Activated naive CD8-positive, alpha-beta T cell (primary cell): ENCODE data around the gene ITM2C.
A peak's percentile ranks its signal among the peaks of the same experiment; 100 is the strongest.

ENCODE experiments used
- H3K27ac Mint-ChIP-seq: one replicate; pipeline ENCODE4 v1.8.0; 2021; ENCODE audit warnings: mixed read lengths
- H3K27me3 Mint-ChIP-seq: one replicate; pipeline ENCODE4 v1.8.0; 2021; ENCODE audit warnings: mixed read lengths
- H3K36me3 Mint-ChIP-seq: one replicate; pipeline ENCODE4 v1.8.0; 2021; ENCODE audit warnings: mixed read lengths
- H3K4me1 Mint-ChIP-seq: one replicate; pipeline ENCODE4 v1.8.0; 2021; ENCODE audit warnings: low read depth, mixed read lengths
- H3K4me3 Mint-ChIP-seq: one replicate; pipeline ENCODE4 v1.8.0; 2021; ENCODE audit warnings: mild to moderate bottlenecking, mixed read lengths
- H3K9me3 Mint-ChIP-seq: one replicate; pipeline ENCODE4 v1.8.0; 2021; ENCODE audit warnings: low read depth, mixed read lengths

The ITM2C gene

GRCh38 chr2:230865766-230866755 is 1.3 kb downstream of the ITM2C start:
- Mint-ChIP-seq H3K36me3 (no peaks in the 10 kb centered on the region), H3K4me3 (peak overlapping the region; percentile 82), H3K9me3 (no peaks in the 10 kb centered on the region), H3K27ac (peak overlapping the region; percentile 47), H3K4me1 (peaks cover 60% of the 10 kb centered on the region), H3K27me3 (no peaks in the 10 kb centered on the region)

GRCh38 chr2:230866756-230867523 is 2.2 kb downstream of the ITM2C start:
- Mint-ChIP-seq H3K9me3 (no peaks in the 10 kb centered on the region), H3K4me1 (peaks cover 53% of the 10 kb centered on the region), H3K4me3 (peak overlapping the region; percentile 75), H3K27ac (peak overlapping the region; percentile 47), H3K27me3 (no peaks in the 10 kb centered on the region), H3K36me3 (no peaks in the 10 kb centered on the region)

- no peaks in the 10 kb centered on the region for H3K36me3 Mint-ChIP-seq
- H3K27me3 Mint-ChIP-seq: no peaks in the 10 kb centered on the region
- H3K4me1 Mint-ChIP-seq: peaks cover 54% of the 10 kb centered on the region
- H3K9me3 Mint-ChIP-seq: no peaks in the 10 kb centered on the region
- no peak overlapping the region for H3K27ac Mint-ChIP-seq
- no peak overlapping the region for H3K4me3 Mint-ChIP-seq
These were observed 3.6 kb downstream of the ITM2C start for GRCh38 chr2:230868161-230868946.

GRCh38 chr2:230868947-230869913 is 4.5 kb downstream of the ITM2C start:
- Mint-ChIP-seq H3K4me1 (peaks cover 57% of the 10 kb centered on the region), H3K9me3 (no peaks in the 10 kb centered on the region), H3K27ac (no peak overlapping the region), H3K4me3 (no peak overlapping the region), H3K36me3 (no peaks in the 10 kb centered on the region), H3K27me3 (no peaks in the 10 kb centered on the region)

GRCh38 chr2:230869914-230870543 is 5.3 kb downstream of the ITM2C start:
- H3K4me3 Mint-ChIP-seq: peak overlapping the region; percentile 27
- H3K36me3 Mint-ChIP-seq: no peaks in the 10 kb centered on the region
- H3K27ac Mint-ChIP-seq: peak overlapping the region; percentile 66
- H3K9me3 Mint-ChIP-seq: no peaks in the 10 kb centered on the region
- peaks cover 60% of the 10 kb centered on the region for H3K4me1 Mint-ChIP-seq
- H3K27me3 Mint-ChIP-seq: no peaks in the 10 kb centered on the region

- Mint-ChIP-seq H3K4me1 (peaks cover 64% of the 10 kb centered on the region), H3K27ac (peak overlapping the region; percentile 66), H3K27me3 (no peaks in the 10 kb centered on the region), H3K4me3 (no peak overlapping the region), H3K9me3 (no peaks in the 10 kb centered on the region), H3K36me3 (no peaks in the 10 kb centered on the region)
These were observed 6.0 kb downstream of the ITM2C start for GRCh38 chr2:230870544-230871360.

- no peaks in the 10 kb centered on the region for H3K27me3 Mint-ChIP-seq
- no peak overlapping the region for H3K4me3 Mint-ChIP-seq
- no peaks in the 10 kb centered on the region for H3K36me3 Mint-ChIP-seq
- H3K9me3 Mint-ChIP-seq: no peaks in the 10 kb centered on the region
- H3K4me1 Mint-ChIP-seq: peaks cover 61% of the 10 kb centered on the region
- H3K27ac Mint-ChIP-seq: no peak overlapping the region
These were observed 6.8 kb downstream of the ITM2C start for GRCh38 chr2:230871361-230872150.

- Mint-ChIP-seq H3K27me3 (no peaks in the 10 kb centered on the region), H3K4me3 (peak overlapping the region; percentile 58), H3K4me1 (peaks cover 61% of the 10 kb centered on the region), H3K9me3 (no peaks in the 10 kb centered on the region), H3K36me3 (no peaks in the 10 kb centered on the region), H3K27ac (peak overlapping the region; percentile 47)
These were observed 7.6 kb downstream of the ITM2C start for GRCh38 chr2:230872151-230872967.

GRCh38 chr2:230872968-230873660 is 8.4 kb downstream of the ITM2C start:
- no peaks in the 10 kb centered on the region for H3K9me3 Mint-ChIP-seq
- no peaks in the 10 kb centered on the region for H3K36me3 Mint-ChIP-seq
- peak overlapping the region; percentile 61 for H3K27ac Mint-ChIP-seq
- peaks cover 66% of the 10 kb centered on the region for H3K4me1 Mint-ChIP-seq
- peak overlapping the region; percentile 58 for H3K4me3 Mint-ChIP-seq
- H3K27me3 Mint-ChIP-seq: no peaks in the 10 kb centered on the region

- no peaks in the 10 kb centered on the region for H3K27me3 Mint-ChIP-seq
- H3K4me1 Mint-ChIP-seq: peaks cover 65% of the 10 kb centered on the region
- no peaks in the 10 kb centered on the region for H3K9me3 Mint-ChIP-seq
- H3K36me3 Mint-ChIP-seq: no peaks in the 10 kb centered on the region
- no peak overlapping the region for H3K4me3 Mint-ChIP-seq
- peak overlapping the region; percentile 61 for H3K27ac Mint-ChIP-seq
These were observed 9.1 kb downstream of the ITM2C start for GRCh38 chr2:230873661-230874401.

GRCh38 chr2:230874456-230874855 is 9.7 kb downstream of the ITM2C start:
- Mint-ChIP-seq H3K36me3 (no peaks in the 10 kb centered on the region), H3K27me3 (no peaks in the 10 kb centered on the region), H3K4me3 (peak overlapping the region; percentile 13), H3K4me1 (peaks cover 65% of the 10 kb centered on the region), H3K27ac (peak overlapping the region; percentile 61), H3K9me3 (no peaks in the 10 kb centered on the region)
